Measurements from ENCODE around the gene RRAGC. TPM values are rescaled to one million over a fixed set of nuclear protein-coding genes. Genes with fewer than 3 reads are reported as not detected.

Gene RRAGC
- polyA plus RNA-seq, 1 donor from 2014 or later = 23.6 TPM

DNA sequence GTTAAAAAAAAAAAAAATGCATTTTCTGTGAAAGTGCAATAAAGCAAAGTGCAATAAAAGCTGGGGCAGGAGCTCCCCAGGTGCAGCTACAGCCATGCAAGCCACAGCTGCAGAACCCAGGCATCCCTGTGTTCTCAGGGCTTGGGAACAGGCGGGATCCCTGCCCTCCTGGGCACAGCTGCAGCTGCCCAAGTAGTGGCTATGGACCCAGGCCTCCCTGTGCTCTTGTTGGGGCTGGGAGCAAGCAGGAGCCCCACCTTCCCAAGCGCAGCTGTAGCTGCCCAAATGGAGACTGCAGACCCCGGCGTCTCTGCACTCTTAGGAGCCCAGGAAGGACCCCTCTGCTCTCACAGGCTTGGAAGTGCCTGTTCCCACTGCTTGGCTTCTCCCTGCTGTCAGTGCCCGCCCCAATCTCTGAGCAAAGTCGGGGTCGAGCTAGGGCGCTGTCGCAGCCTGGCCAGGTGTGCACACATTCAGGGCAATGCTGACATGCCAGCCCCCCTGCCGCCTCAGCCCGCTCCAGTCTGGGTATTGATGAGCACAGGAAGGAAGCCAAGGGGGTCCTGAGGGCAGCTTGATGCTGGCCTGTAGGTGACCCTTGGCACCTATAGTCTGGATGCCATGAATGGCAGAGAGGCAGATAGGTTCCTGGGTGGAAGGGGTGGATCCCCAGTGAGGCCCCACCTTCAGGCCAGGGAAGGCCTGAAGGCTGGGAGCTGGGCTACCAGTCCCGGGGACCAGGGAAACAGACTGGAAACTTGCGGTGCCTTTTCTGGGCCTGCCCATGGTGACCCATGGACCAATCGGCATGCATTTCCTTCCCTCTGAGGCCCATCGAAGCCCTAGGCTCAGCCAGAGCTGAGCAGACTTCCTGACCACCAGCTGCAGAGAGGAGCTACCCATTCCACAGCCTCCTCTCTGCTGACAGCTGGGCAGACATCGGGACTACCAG is 58.6 kb downstream of the RRAGC start:
- Histone ChIP-seq H3K9ac (ENCODE audit: low read length) (no peak overlapping the region), H3K36me3 (ENCODE audit: insufficient read depth, low read length) (no peaks in the 10 kb centered on the region), H3K4me2 (ENCODE audit: low read length) (no peak overlapping the region), H3K79me2 (replicated peaks; ENCODE audit: insufficient read depth, low read length) (no peaks in the 10 kb centered on the region), H3K4me3 (ENCODE audit: low read length) (no peak overlapping the region), H3F3A (ENCODE audit: insufficient read depth, low read length, poor library complexity, severe bottlenecking) (peaks cover 4% of the 10 kb centered on the region), H2AFZ (ENCODE audit: low read depth, low read length) (no peak overlapping the region), H4K20me1 (ENCODE audit: insufficient read depth) (no peaks in the 10 kb centered on the region), H3K27ac (ENCODE audit: low read length) (no peak overlapping the region), H3K9me3 (ENCODE audit: low read length) (no peaks in the 10 kb centered on the region), H3K27me3 (ENCODE audit: insufficient read depth, low read depth, low read length) (peaks cover 13% of the 10 kb centered on the region), H3K9me2 (ENCODE audit: insufficient read depth, low read length) (no peaks in the 10 kb centered on the region)
- TF ChIP-seq EP300 (conservative IDR thresholded peaks at IDR 0.05; ENCODE audit: poor library complexity, severe bottlenecking) = no peak
- no peak for TF ChIP-seq POLR2AphosphoS5 (IDR thresholded peaks at IDR 0.05)
- no peak for TF ChIP-seq TAF1 (IDR thresholded peaks at IDR 0.05; ENCODE audit: low read depth)
- TF ChIP-seq MXI1 (conservative IDR thresholded peaks at IDR 0.05; ENCODE audit: poor library complexity, severe bottlenecking) = no peak
- TF ChIP-seq RAD21 (conservative IDR thresholded peaks at IDR 0.05) = no peak
- TF ChIP-seq EZH2 (IDR thresholded peaks at IDR 0.05; ENCODE audit: borderline replicate concordance, insufficient read depth, low read length, poor library complexity, severe bottlenecking) = no peak
- TF ChIP-seq, protein P1, sequence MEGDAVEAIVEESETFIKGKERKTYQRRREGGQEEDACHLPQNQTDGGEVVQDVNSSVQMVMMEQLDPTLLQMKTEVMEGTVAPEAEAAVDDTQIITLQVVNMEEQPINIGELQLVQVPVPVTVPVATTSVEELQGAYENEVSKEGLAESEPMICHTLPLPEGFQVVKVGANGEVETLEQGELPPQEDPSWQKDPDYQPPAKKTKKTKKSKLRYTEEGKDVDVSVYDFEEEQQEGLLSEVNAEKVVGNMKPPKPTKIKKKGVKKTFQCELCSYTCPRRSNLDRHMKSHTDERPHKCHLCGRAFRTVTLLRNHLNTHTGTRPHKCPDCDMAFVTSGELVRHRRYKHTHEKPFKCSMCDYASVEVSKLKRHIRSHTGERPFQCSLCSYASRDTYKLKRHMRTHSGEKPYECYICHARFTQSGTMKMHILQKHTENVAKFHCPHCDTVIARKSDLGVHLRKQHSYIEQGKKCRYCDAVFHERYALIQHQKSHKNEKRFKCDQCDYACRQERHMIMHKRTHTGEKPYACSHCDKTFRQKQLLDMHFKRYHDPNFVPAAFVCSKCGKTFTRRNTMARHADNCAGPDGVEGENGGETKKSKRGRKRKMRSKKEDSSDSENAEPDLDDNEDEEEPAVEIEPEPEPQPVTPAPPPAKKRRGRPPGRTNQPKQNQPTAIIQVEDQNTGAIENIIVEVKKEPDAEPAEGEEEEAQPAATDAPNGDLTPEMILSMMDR (IDR thresholded peaks at IDR 0.05; ENCODE audit: poor library complexity, severe bottlenecking) = no peak
- TF ChIP-seq REST (IDR thresholded peaks at IDR 0.05; ENCODE audit: borderline replicate concordance) = no peak

GRCh38 chr1:38793299-38793698 is 66.3 kb downstream of the RRAGC start:
- no peak for TF ChIP-seq MXI1 (conservative IDR thresholded peaks at IDR 0.05; ENCODE audit: poor library complexity, severe bottlenecking)
- no peak for TF ChIP-seq RAD21 (conservative IDR thresholded peaks at IDR 0.05)
- TF ChIP-seq, protein P1 (IDR thresholded peaks at IDR 0.05; ENCODE audit: poor library complexity, severe bottlenecking) = no peak
- no peak for TF ChIP-seq EP300 (conservative IDR thresholded peaks at IDR 0.05; ENCODE audit: poor library complexity, severe bottlenecking)
- TF ChIP-seq REST (IDR thresholded peaks at IDR 0.05; ENCODE audit: borderline replicate concordance) = no peak
- no peak for TF ChIP-seq POLR2AphosphoS5 (IDR thresholded peaks at IDR 0.05)
- no peak for TF ChIP-seq TAF1 (IDR thresholded peaks at IDR 0.05; ENCODE audit: low read depth)
- TF ChIP-seq EZH2 (IDR thresholded peaks at IDR 0.05; ENCODE audit: borderline replicate concordance, insufficient read depth, low read length, poor library complexity, severe bottlenecking) = no peak
- no peak for TF ChIP-seq SMC3 (conservative IDR thresholded peaks at IDR 0.05; ENCODE audit: poor library complexity)
- H3K4me2 ChIP-seq (ENCODE audit: low read length) = no peak overlapping the region
- no peak overlapping the region for H2AFZ ChIP-seq (ENCODE audit: low read depth, low read length)
- H3K9me2 ChIP-seq (ENCODE audit: insufficient read depth, low read length) = no peaks in the 10 kb centered on the region
- peaks cover 5% of the 10 kb centered on the region for H3K9me3 ChIP-seq (ENCODE audit: low read length)
- no peaks in the 10 kb centered on the region for H3F3A ChIP-seq (ENCODE audit: insufficient read depth, low read length, poor library complexity, severe bottlenecking)
- no peak overlapping the region for H3K4me3 ChIP-seq (ENCODE audit: low read length)
- H3K36me3 ChIP-seq (ENCODE audit: insufficient read depth, low read length) = no peaks in the 10 kb centered on the region
- no peak overlapping the region for H3K27ac ChIP-seq (ENCODE audit: low read length)
- H3K79me2 ChIP-seq (replicated peaks; ENCODE audit: insufficient read depth, low read length) = no peaks in the 10 kb centered on the region
- H3K27me3 ChIP-seq (ENCODE audit: insufficient read depth, low read depth, low read length) = no peaks in the 10 kb centered on the region
- H4K20me1 ChIP-seq (ENCODE audit: insufficient read depth) = no peaks in the 10 kb centered on the region
- H3K9ac ChIP-seq (ENCODE audit: low read length) = no peak overlapping the region
